SK-N-MC (cell line): Measurements from ENCODE around the gene JPT2.
"Not testable (repeated sequence)": the region's sequence is repeated elsewhere in the genome, so short reads cannot be mapped to it uniquely, and the experiment has no call there.

Experiments
- EZH2 ChIP-seq: fragments of 200-600 bp; sonication (generic); IDR thresholded peaks from one replicate; pipeline ENCODE4 v1.6.1; 2017; ENCODE audit warnings: antibody characterized with exemption
- FOXP2 ChIP-seq: optimal IDR thresholded peaks from 2 replicates; pipeline ENCODE3; 2011; ENCODE audit warnings: mild to moderate bottlenecking, moderate library complexity; ENCODE audit not compliant: insufficient read depth; ENCODE audit errors: extremely low read length, control extremely low read depth
- POLR2AphosphoS5 ChIP-seq: IDR thresholded peaks from 2 replicates; pipeline ENCODE4 v1.6.1; 2012; ENCODE audit warnings: mild to moderate bottlenecking, low read depth, low read length, borderline replicate concordance

- not testable (repeated sequence) for TF ChIP-seq POLR2AphosphoS5, EZH2, FOXP2
These were observed 41.6 kb downstream of the JPT2 start for GRCh38 chr16:1719559-1720229.
